HG02798 (cell line): ENCODE data around the gene SMYD4.

ENCODE experiments used
- ATAC-seq: cut with Tn5 transposase; IDR thresholded peaks from one replicate; pipeline ENCODE4 v1.9.1; 2021; ENCODE audit warnings: mild to moderate bottlenecking; ENCODE audit not compliant: unreplicated experiment, poor library complexity

SMYD4 gene

GRCh38 chr17:1733759-1734158, 95.9 kb downstream of the SMYD4 start:
- ATAC-seq, result no peak

GRCh38 chr17:1732833-1733321, 96.8 kb downstream of the SMYD4 start:
- ATAC-seq, result no peak

- no peak for ATAC-seq
Observed at GRCh38 chr17:1732241-1732832, 97.4 kb downstream of the SMYD4 start.

- no peak for ATAC-seq
Observed at GRCh38 chr17:1731194-1731506, 98.6 kb downstream of the SMYD4 start.

GRCh38 chr17:1730326-1731193, 99.1 kb downstream of the SMYD4 start:
- ATAC-seq, result no peak

GRCh38 chr17:1729966-1730325, 99.8 kb downstream of the SMYD4 start:
- no peak for ATAC-seq
